ENCODE results near the gene MDK.

GRCh38 chr11:46332093-46332567 is 49.3 kb upstream of the MDK start:
- TF ChIP-seq POLR2A (IDR thresholded peaks at IDR 0.05; ENCODE audit: low read depth, low read length) (no peak), POLR2AphosphoS5 (IDR thresholded peaks at IDR 0.05; ENCODE audit: low read depth, low read length) (no peak)

Measured in GM12892 (cell line).